ENCODE measurements around the gene DNAJC21.
"Not testable (repeated sequence)": the region's sequence is repeated elsewhere in the genome, so short reads cannot be mapped to it uniquely, and the experiment has no call there.

DNA sequence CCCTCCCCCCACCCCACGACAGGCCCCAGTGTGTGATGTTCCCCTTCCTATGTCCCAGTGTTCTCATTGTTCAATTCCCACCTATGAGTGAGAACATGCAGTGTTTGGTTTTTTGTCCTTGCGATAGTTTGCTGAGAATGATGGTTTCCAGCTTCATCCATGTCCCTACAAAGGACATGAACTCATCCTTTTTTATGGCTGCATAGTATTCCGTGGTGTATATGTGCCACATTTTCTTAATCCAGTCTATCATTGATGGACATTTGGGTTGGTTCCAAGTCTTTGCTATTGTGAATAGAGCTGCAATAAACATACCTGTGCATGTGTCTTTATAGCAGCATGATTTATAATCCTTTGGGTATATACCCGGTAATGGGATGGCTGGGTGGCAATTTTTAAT lies 42.3 kb downstream of the DNAJC21 start:
- not testable (repeated sequence) for TF ChIP-seq EZH2phosphoT487 (IDR thresholded peaks at IDR 0.05; ENCODE audit: unreplicated experiment); POLR2AphosphoS5 (IDR thresholded peaks at IDR 0.05; ENCODE audit: low read depth); ETS1 (IDR thresholded peaks at IDR 0.05); STAT1 (IDR thresholded peaks at IDR 0.05; ENCODE audit: unreplicated experiment); REST (IDR thresholded peaks at IDR 0.05; ENCODE audit: unreplicated experiment); EZH2 (IDR thresholded peaks at IDR 0.05; ENCODE audit: low read depth, unreplicated experiment); JUNB (IDR thresholded peaks at IDR 0.05; ENCODE audit: unreplicated experiment); CREB1 (CRISPR knock-in tag; IDR thresholded peaks at IDR 0.05; ENCODE audit: low read depth); ZNF331 (CRISPR knock-in tag; IDR thresholded peaks at IDR 0.05; ENCODE audit: low read depth); NANOG (IDR thresholded peaks at IDR 0.05; ENCODE audit: borderline replicate concordance); ZNF462 (CRISPR knock-in tag; IDR thresholded peaks at IDR 0.05)
- TF ChIP-seq, protein P1, sequence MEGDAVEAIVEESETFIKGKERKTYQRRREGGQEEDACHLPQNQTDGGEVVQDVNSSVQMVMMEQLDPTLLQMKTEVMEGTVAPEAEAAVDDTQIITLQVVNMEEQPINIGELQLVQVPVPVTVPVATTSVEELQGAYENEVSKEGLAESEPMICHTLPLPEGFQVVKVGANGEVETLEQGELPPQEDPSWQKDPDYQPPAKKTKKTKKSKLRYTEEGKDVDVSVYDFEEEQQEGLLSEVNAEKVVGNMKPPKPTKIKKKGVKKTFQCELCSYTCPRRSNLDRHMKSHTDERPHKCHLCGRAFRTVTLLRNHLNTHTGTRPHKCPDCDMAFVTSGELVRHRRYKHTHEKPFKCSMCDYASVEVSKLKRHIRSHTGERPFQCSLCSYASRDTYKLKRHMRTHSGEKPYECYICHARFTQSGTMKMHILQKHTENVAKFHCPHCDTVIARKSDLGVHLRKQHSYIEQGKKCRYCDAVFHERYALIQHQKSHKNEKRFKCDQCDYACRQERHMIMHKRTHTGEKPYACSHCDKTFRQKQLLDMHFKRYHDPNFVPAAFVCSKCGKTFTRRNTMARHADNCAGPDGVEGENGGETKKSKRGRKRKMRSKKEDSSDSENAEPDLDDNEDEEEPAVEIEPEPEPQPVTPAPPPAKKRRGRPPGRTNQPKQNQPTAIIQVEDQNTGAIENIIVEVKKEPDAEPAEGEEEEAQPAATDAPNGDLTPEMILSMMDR (conservative IDR thresholded peaks at IDR 0.05; ENCODE audit: low read depth in 2 of 2): not testable (repeated sequence)

Measured in GM23338 (cell line).